IMR-90 (cell line): Measurements from ENCODE around the gene HSD17B4. TPM values are rescaled to one million over a fixed set of nuclear protein-coding genes. Genes with fewer than 3 reads are reported as not detected.

ENCODE experiments used
- ATAC-seq: fragments of 200-7000 bp; cut with Tn5 transposase; 2 replicates; pipeline ENCODE4 v1.9.1; 2020; ENCODE audit warnings: low read depth, mild to moderate bottlenecking, moderate library complexity
- BruUV-seq: library from RNA; stranded (reverse); fragments of 400-500 nt; replicated peaks from 2 replicates; lab custom pipeline; 2021; lab: Mats Ljungman, UMichigan
- CTCF ChIA-PET: fragments of 300-600 bp; formaldehyde crosslinking; extraction: SDS; loops from one replicate; lab custom pipeline; 2021; ENCODE audit warnings: antibody characterized with exemption; lab: Yijun Ruan, JAX
- POLR2A ChIA-PET: fragments of 300-600 bp; sonication (Branson Sonifier 250); formaldehyde crosslinking; loops from one replicate; lab custom pipeline; 2022; ENCODE audit warnings: antibody characterized with exemption; ENCODE audit not compliant: unreplicated experiment; lab: Charles Lee
- DNase-seq: peaks from one replicate; pipeline ENCODE4 v3.0.0; 2013
- H2AFZ ChIP-seq: replicated peaks from 2 replicates; pipeline ENCODE3; 2013; ENCODE audit warnings: low read length, mild to moderate bottlenecking; ENCODE audit not compliant: poor library complexity
- H2AK5ac ChIP-seq: 2 replicates; pipeline ENCODE4 v1.6.1; 2013; ENCODE audit warnings: low read depth, low read length, inconsistent platforms
- H2AK9ac ChIP-seq: replicated peaks from 2 replicates; pipeline ENCODE3; 2013; ENCODE audit warnings: mild to moderate bottlenecking, low read depth, low read length, moderate library complexity; ENCODE audit not compliant: poor library complexity
- H2BK120ac ChIP-seq: 2 replicates; pipeline ENCODE4 v1.6.1; 2013; ENCODE audit warnings: low read depth, low read length, inconsistent platforms
- H2BK15ac ChIP-seq: 3 replicates; pipeline ENCODE4 v1.6.1; 2013; ENCODE audit warnings: low read depth, low read length, inconsistent platforms
- H2BK20ac ChIP-seq: 2 replicates; pipeline ENCODE4 v1.6.1; 2013; ENCODE audit warnings: low read depth, mild to moderate bottlenecking, inconsistent platforms, low read length, moderate library complexity
- H2BK5ac ChIP-seq: 2 replicates; pipeline ENCODE4 v1.6.1; 2013; ENCODE audit warnings: mild to moderate bottlenecking, low read depth, low read length, inconsistent platforms; ENCODE audit not compliant: poor library complexity, severe bottlenecking
- H3K14ac ChIP-seq: replicated peaks from 2 replicates; pipeline ENCODE4 v1.6.1; 2013; ENCODE audit warnings: low read depth, low read length, inconsistent platforms
- H3K18ac ChIP-seq: 2 replicates; pipeline ENCODE4 v1.6.1; 2013; ENCODE audit warnings: low read depth, low read length, control low read depth
- H3K23ac ChIP-seq: 2 replicates; pipeline ENCODE4 v1.6.1; 2013; ENCODE audit warnings: low read depth, low read length, inconsistent platforms
- H3K27ac ChIP-seq: 2 replicates; pipeline ENCODE4 v1.5.1; 2013; ENCODE audit warnings: mild to moderate bottlenecking, control low read depth, low read length; ENCODE audit not compliant: insufficient read depth
- H3K27me3 ChIP-seq: 2 replicates; pipeline ENCODE4 v1.6.1; 2013; ENCODE audit warnings: low read length; ENCODE audit not compliant: control insufficient read depth, insufficient read depth
- H3K36me3 ChIP-seq: 2 replicates; pipeline ENCODE4 v1.6.1; 2013; ENCODE audit warnings: low read length, mixed read lengths; ENCODE audit not compliant: control insufficient read depth, insufficient read depth
- H3K4ac ChIP-seq: 2 replicates; pipeline ENCODE4 v1.6.1; 2013; ENCODE audit warnings: low read depth, low read length, inconsistent platforms
- H3K4me1 ChIP-seq: 2 replicates; pipeline ENCODE4 v1.6.1; 2013; ENCODE audit warnings: low read length, mixed read lengths; ENCODE audit not compliant: control insufficient read depth, insufficient read depth
- H3K4me2 ChIP-seq: 2 replicates; pipeline ENCODE4 v1.6.1; 2013; ENCODE audit warnings: low read depth, mild to moderate bottlenecking, control low read depth, low read length, moderate library complexity
- H3K4me3 ChIP-seq: 2 replicates; pipeline ENCODE4 v1.5.1; 2013; ENCODE audit warnings: low read depth, mild to moderate bottlenecking, control low read depth, low read length, moderate library complexity; ENCODE audit not compliant: insufficient read depth
- H3K56ac ChIP-seq: 2 replicates; pipeline ENCODE4 v1.6.1; 2013; ENCODE audit warnings: low read length, inconsistent platforms; ENCODE audit not compliant: insufficient read depth; ENCODE audit errors: extremely low read depth
- H3K79me1 ChIP-seq, 2 experiments: 2 replicates each; pipeline ENCODE4 v1.6.1; 2013; ENCODE audit warnings: low read length in 2 of 2, inconsistent platforms in 1 of 2, low read depth in 1 of 2
- H3K9ac ChIP-seq: 2 replicates; pipeline ENCODE4 v1.6.1; 2013; ENCODE audit warnings: low read depth, low read length, control low read depth
- H3K9me1 ChIP-seq: 2 replicates; pipeline ENCODE4 v1.6.1; 2013; ENCODE audit warnings: low read length, inconsistent platforms; ENCODE audit not compliant: insufficient read depth
- H3K9me3 ChIP-seq: 2 replicates; pipeline ENCODE4 v1.6.1; 2013; ENCODE audit warnings: low read length; ENCODE audit not compliant: control insufficient read depth, insufficient read depth
- H4K20me1 ChIP-seq: 2 replicates; pipeline ENCODE4 v1.6.1; 2013; ENCODE audit warnings: low read length, inconsistent platforms; ENCODE audit not compliant: insufficient read depth
- H4K5ac ChIP-seq: 2 replicates; pipeline ENCODE4 v1.6.1; 2013; ENCODE audit warnings: mild to moderate bottlenecking, low read depth, low read length, control low read depth
- H4K8ac ChIP-seq, 2 experiments: 2 replicates each; pipeline ENCODE4 v1.6.1; 2013; ENCODE audit warnings: low read depth in 2 of 2, low read length in 2 of 2, control low read depth in 1 of 2, inconsistent platforms in 1 of 2
- H4K91ac ChIP-seq: 2 replicates; pipeline ENCODE4 v1.6.1; 2013; ENCODE audit warnings: low read depth, low read length, inconsistent platforms; ENCODE audit not compliant: insufficient read depth
- BHLHE40 ChIP-seq: fragments of 150-350 bp; IDR thresholded peaks from 2 replicates; pipeline ENCODE4 v1.6.1; 2016; ENCODE audit warnings: mild to moderate bottlenecking, low read depth, low read length
- CEBPB ChIP-seq: IDR thresholded peaks from 2 replicates; pipeline ENCODE4 v1.6.1; 2012; ENCODE audit warnings: low read depth, low read length, improper control_type of control experiment
- CHD1 ChIP-seq: IDR thresholded peaks from 2 replicates; pipeline ENCODE4 v1.6.1; 2012; ENCODE audit warnings: low read depth, low read length, improper control_type of control experiment
- CTCF ChIP-seq: conservative IDR thresholded peaks from 2 replicates; pipeline ENCODE4 v1.5.1; 2012; ENCODE audit warnings: mild to moderate bottlenecking, low read depth, low read length, improper control_type of control experiment
- ELK1 ChIP-seq: fragments of 150-350 bp; IDR thresholded peaks from 2 replicates; pipeline ENCODE4 v1.6.1; 2016; ENCODE audit warnings: low read depth, mild to moderate bottlenecking, low read length, moderate library complexity, borderline replicate concordance
- FOS ChIP-seq: fragments of 150-350 bp; IDR thresholded peaks from 2 replicates; pipeline ENCODE4 v1.6.1; 2016; ENCODE audit warnings: low read depth, low read length
- MAFK ChIP-seq: IDR thresholded peaks from 2 replicates; pipeline ENCODE4 v1.6.1; 2012; ENCODE audit warnings: low read depth, low read length, improper control_type of control experiment
- MAZ ChIP-seq: IDR thresholded peaks from 2 replicates; pipeline ENCODE4 v1.6.1; 2012; ENCODE audit warnings: low read depth, mild to moderate bottlenecking, low read length, improper control_type of control experiment, moderate library complexity, borderline replicate concordance
- MXI1 ChIP-seq: IDR thresholded peaks from 2 replicates; pipeline ENCODE4 v1.6.1; 2012; ENCODE audit warnings: low read depth, mild to moderate bottlenecking, low read length, moderate library complexity, borderline replicate concordance
- NFE2L2 ChIP-seq: fragments of 150-350 bp; IDR thresholded peaks from 2 replicates; pipeline ENCODE4 v1.6.1; 2016; ENCODE audit warnings: low read depth, mild to moderate bottlenecking, low read length
- RCOR1 ChIP-seq: IDR thresholded peaks from 2 replicates; pipeline ENCODE4 v1.6.1; 2012; ENCODE audit warnings: mild to moderate bottlenecking, low read length, improper control_type of control experiment; ENCODE audit not compliant: insufficient replicate concordance
- RFX5 ChIP-seq: IDR thresholded peaks from 2 replicates; pipeline ENCODE4 v1.8.0; 2012; ENCODE audit warnings: low read depth, mild to moderate bottlenecking, low read length, moderate library complexity
- SMC3 ChIP-seq: fragments of 150-350 bp; IDR thresholded peaks from 2 replicates; pipeline ENCODE4 v1.6.1; 2016; ENCODE audit warnings: low read depth, mild to moderate bottlenecking, antibody characterized with exemption, low read length, moderate library complexity
- USF2 ChIP-seq: fragments of 150-350 bp; IDR thresholded peaks from 2 replicates; pipeline ENCODE4 v1.6.1; 2017; ENCODE audit warnings: mild to moderate bottlenecking, antibody characterized with exemption, low read length, low read depth
- WGBS, 2 experiments: methylation state at CpG; one replicate each; pipeline versions ENCODE4 v1.1.5 to v1.1.7; 2013; ENCODE audit warnings: missing lambda C conversion rate in 2 of 2; ENCODE audit not compliant: insufficient read length in 1 of 2; ENCODE audit errors: extremely low coverage in 2 of 2; 5-methylcytosine and 5-hydroxymethylcytosine counted together
- dilution Hi-C: fragments of 300-500 bp; cut with HindIII; formaldehyde crosslinking; loops from one replicate; pipeline ENCODE4 v1.14.3; 2018; ENCODE audit warnings: low sequenced_read_pairs; ENCODE audit not compliant: unreplicated experiment
- in situ Hi-C: fragments of 300-500 bp; cut with MboI; formaldehyde crosslinking; loops from 3 replicates; pipeline ENCODE4 v1.14.3; 2019; ENCODE audit warnings: low sequenced_read_pairs, inconsistent platforms, mixed read lengths
- intact Hi-C: fragments of 100-400 bp; cut with micrococcal nuclease; formaldehyde crosslinking; loops from 2 replicates; pipeline ENCODE4 v1.10.0; 2022
- polyA plus RNA-seq, 3 experiments: library from polyadenylated mRNA; depleted of rRNA; stranded (reverse); fragments of >200 nt; gene quantifications; 2 replicates each; pipeline ENCODE4 v1.2.3, GENCODE V29; 2012; ENCODE audit warnings: low replicate concordance in 1 of 3
- total RNA-seq: library from RNA; depleted of rRNA; stranded (reverse); fragments of >200 nt; gene quantifications from 2 replicates; pipeline ENCODE4 v1.2.3, GENCODE V29; 2012

Gene HSD17B4
- total and polyA plus RNA-seq, 2 of the 4 experiments (the other 2 are of a cell fraction) = 95.1 to 154 TPM

GRCh38 chr5:119458911-119459632 lies 6.8 kb downstream of the HSD17B4 start:
- Histone ChIP-seq H2AK9ac (no peak overlapping the region), H3K9me1 (no peaks in the 10 kb centered on the region), H4K5ac (no peak overlapping the region), H3K9me3 (no peaks in the 10 kb centered on the region), H3K27me3 (no peaks in the 10 kb centered on the region), H2AFZ (no peak overlapping the region), H3K36me3 (peaks cover 2% of the 10 kb centered on the region; the same call in 1 of the 2 replicates), H3K23ac (no peak overlapping the region), H4K20me1 (peaks cover 3% of the 10 kb centered on the region; the same call in 1 of the 2 replicates), H2BK20ac (no peak overlapping the region), H3K27ac (no peak overlapping the region), H3K4me3 (no peak overlapping the region), H3K9ac (no peak overlapping the region), H2BK15ac (no peak overlapping the region), H2BK120ac (no peak overlapping the region), H3K56ac (no peak overlapping the region), H4K91ac (no peak overlapping the region), H3K14ac (no peak overlapping the region), H3K79me1 (peaks cover 3 to 11% of the 10 kb centered on the region in 2 experiments; a peak in 2 of 4 replicates), H3K18ac (no peak overlapping the region), H2BK5ac (no peak overlapping the region), H3K4ac (no peak overlapping the region), H3K4me2 (no peak overlapping the region), H2AK5ac (no peak overlapping the region), H3K4me1 (no peaks in the 10 kb centered on the region), H4K8ac (no peak overlapping the region)
- intact Hi-C loops (no loop called here), in situ Hi-C loops (no loop called here), dilution Hi-C loops (no loop called here)
- WGBS, 2 experiments = 60% methylated on average over 1 of the region's 4 CpGs; no CpG with 5 or more reads in 1 of the 2 experiments
- ChIA-PET POLR2A (no interaction called here), CTCF (no interaction called here)
- TF ChIP-seq CHD1 (no peak), USF2 (no peak), MXI1 (no peak), BHLHE40 (no peak), CTCF (no peak), RCOR1 (no peak), SMC3 (no peak), ELK1 (no peak), NFE2L2 (no peak), MAFK (no peak), MAZ (no peak), RFX5 (no peak), FOS (no peak), CEBPB (no peak)
- BruUV-seq = no TSS peak
- DNase-seq (no peak), ATAC-seq (no peak)
